Esophagus muscularis mucosa (tissue), 4 donors: Measurements from ENCODE around the gene LMF2.
"Not testable (repeated sequence)": the region's sequence is repeated elsewhere in the genome, so short reads cannot be mapped to it uniquely, and the experiment has no call there.

Experiments
- CTCF ChIP-seq, 3 experiments: fragments of 200-600 bp in 2 of 3; fragments of 450-650 bp in 1 of 3; sonication (generic) in 2 of 3; IDR thresholded peaks; one replicate each; pipeline ENCODE4 v1.5.1; 2017 to 2019; ENCODE audit warnings: antibody characterized with exemption in 3 of 3, mild to moderate bottlenecking in 2 of 3, moderate library complexity in 1 of 3
- EP300 ChIP-seq: sonication (generic); formaldehyde crosslinking; IDR thresholded peaks from one replicate; pipeline ENCODE4 v1.6.1; 2017; ENCODE audit warnings: antibody characterized with exemption
- POLR2A ChIP-seq: fragments of 450-650 bp; IDR thresholded peaks from one replicate; pipeline ENCODE4 v1.6.1; 2017; ENCODE audit warnings: antibody characterized with exemption, moderate library complexity, mild to moderate bottlenecking, low read depth
- POLR2AphosphoS5 ChIP-seq, 2 donors: sonication (generic); formaldehyde crosslinking; IDR thresholded peaks; one replicate each; pipeline ENCODE4 v1.6.1; 2017; ENCODE audit warnings: antibody characterized with exemption in 2 of 2

- TF ChIP-seq CTCF (IDR thresholded peaks at IDR 0.05); POLR2AphosphoS5 (IDR thresholded peaks at IDR 0.05); POLR2A; EP300: not testable (repeated sequence)
Observed at GRCh38 chr22:50520184-50520583, 12.7 kb upstream of the LMF2 start.
